Heart left ventricle (tissue), 16 donors: ENCODE measurements around the gene OLAH. TPM values are rescaled to one million over a fixed set of nuclear protein-coding genes. Genes with fewer than 3 reads are reported as not detected.
"Not testable (repeated sequence)": the region's sequence is repeated elsewhere in the genome, so short reads cannot be mapped to it uniquely, and the experiment has no call there.

ENCODE experiments used
- ATAC-seq, 4 donors: fragments of 200-7000 bp; cut with Tn5 transposase; one replicate each; pipeline ENCODE4 v1.9.1; 2020 to 2022; ENCODE audit warnings: moderate library complexity in 4 of 4, mild to moderate bottlenecking in 3 of 4, moderate number of reproducible peaks in 1 of 4
- DNase-seq, 5 donors: peaks; one replicate each; pipeline ENCODE4 v3.0.0-alpha.2; 2020
- H3K27ac ChIP-seq, 12 donors: fragments of 200-600 bp; sonication (generic) in 4 of 12; one replicate each; pipeline versions ENCODE4 v1.5.0 to v1.8.0; 2016 to 2022; ENCODE audit warnings: mild to moderate bottlenecking in 2 of 12
- H3K27me3 ChIP-seq, 9 donors: fragments of 200-600 bp; sonication (generic) in 2 of 9; one replicate each; pipeline versions ENCODE4 v1.5.1 to v1.8.0; 2016 to 2022; ENCODE audit warnings: mild to moderate bottlenecking in 3 of 9
- H3K36me3 ChIP-seq, 9 donors: fragments of 200-600 bp; sonication (generic) in 2 of 9; one replicate each; pipeline versions ENCODE4 v1.5.0 to v1.8.0; 2018 to 2022; ENCODE audit warnings: mild to moderate bottlenecking in 2 of 9
- H3K4me1 ChIP-seq, 12 donors: fragments of 200-600 bp; sonication (generic) in 4 of 12; one replicate each; pipeline versions ENCODE4 v1.5.0 to v1.8.0; 2016 to 2022; ENCODE audit warnings: mild to moderate bottlenecking in 3 of 12
- H3K4me3 ChIP-seq, 12 donors: fragments of 200-600 bp; sonication (generic) in 4 of 12; one replicate each; pipeline versions ENCODE4 v1.5.0 to v1.8.0; 2017 to 2022; ENCODE audit warnings: mild to moderate bottlenecking in 9 of 12, moderate library complexity in 4 of 12
- H3K9me3 ChIP-seq, 12 donors: fragments of 200-600 bp; sonication (generic) in 4 of 12; one replicate each; pipeline versions ENCODE4 v1.5.0 to v1.8.0; 2016 to 2022; ENCODE audit warnings: mild to moderate bottlenecking in 1 of 12
- POLR2A ChIP-seq, 2 donors: fragments of 450-650 bp; IDR thresholded peaks; one replicate each; pipeline ENCODE4 v1.6.1; 2017; ENCODE audit warnings: antibody characterized with exemption in 2 of 2, mild to moderate bottlenecking in 2 of 2, moderate library complexity in 2 of 2
- WGBS, 4 donors: extraction: QIAGEN DNeasy Blood & Tissue Kit in 2 of 4; methylation state at CpG; one replicate each; pipeline versions ENCODE4 v1.1.5 to v1.1.7; 2013 to 2018; 5-methylcytosine and 5-hydroxymethylcytosine counted together
- intact Hi-C, 10 donors: fragments of 100-400 bp; cut with DNase I; formaldehyde crosslinking; loops; one replicate each; pipeline versions ENCODE4 v1.11.1 to v1.14.2; 2022
- long read RNA-seq, 3 donors: library from polyadenylated mRNA; unstranded; transcript quantifications; one replicate each; pipeline ENCODE4 v2.0.0, GENCODE V29; 2020 to 2021
- polyA plus RNA-seq, 2 donors: library from polyadenylated mRNA; stranded (reverse); fragments of 200-250 nt; gene quantifications; one replicate each; pipeline ENCODE4 v1.2.3, GENCODE V29; 2013
- total RNA-seq, 9 donors: library from RNA; depleted of rRNA in 2 of 9; stranded (reverse); fragments of >200 nt in 2 of 9; fragmentation: NEBNext Ultra II Directional in 3 of 9; extraction: Animal tissue kit (Norgen Biotek cat#: 25700) in 3 of 9; gene quantifications; one replicate each; pipeline versions ENCODE4 v1.1.0 to v1.2.4, GENCODE V29; 2016 to 2023
- TF ChIP-seq, protein P1 (sequence below), 12 donors: fragments of 200-600 bp; sonication (generic) in 4 of 12; IDR thresholded peaks; one replicate each; pipeline versions ENCODE4 v1.5.0 to v1.8.0; 2018 to 2022; ENCODE audit warnings: antibody characterized with exemption in 12 of 12, mild to moderate bottlenecking in 5 of 12
- donor health status: ischemic (EF 13 %, LVEDD 7.1; RV severe dilation, severe dysfunction).
- donor health status: healthy with polysubstance abuse.
- donor health status: DM: no; HTN: yes; CAD: no.
- donor health status: DM: no; HTN: no; CAD: no.
- donor health status: ischemic (EF 25% LVEDD 6.9; RV normal size, moderate dysfunction).
- donor health status: ischemic (EF 25% LVEDD 5.7; RV mildly dilated, moderate dysfunction).
- donor health status: healthy.
- donor health status: DM: yes; HTN: yes; CAD: no.
- donor health status: ischemic (EF 35%, LVEDD 5.7; RV mildly dilated, moderate dysfunction).
- donor health status: nonischemic (EF 11% LVEDD 7.7; RV severe dilation, severe dysfunction).
- donor health status: DM: yes; HTN: yes; CAD: no.
- donor health status: PGD.
- donor health status: ischemic (EF 29% LVEDD 5.4; RV normal size, mild dysfunction).
- donor health status: nonischemic (EF 23%, LVEDD 6.1; RV moderate dilation, normal function).

Gene OLAH
- total RNA-seq, result under 1 TPM in 1 of 9 donors, not detected in 8; 0.44 TPM
- under 1 TPM in 1 of 2 donors, not detected in 1; 0.54 TPM for polyA plus RNA-seq
- long read RNA-seq, donor 1, result 0 reads
- long read RNA-seq, donor 2, result 0 reads
- long read RNA-seq, donor 3, result 0 reads

DNA sequence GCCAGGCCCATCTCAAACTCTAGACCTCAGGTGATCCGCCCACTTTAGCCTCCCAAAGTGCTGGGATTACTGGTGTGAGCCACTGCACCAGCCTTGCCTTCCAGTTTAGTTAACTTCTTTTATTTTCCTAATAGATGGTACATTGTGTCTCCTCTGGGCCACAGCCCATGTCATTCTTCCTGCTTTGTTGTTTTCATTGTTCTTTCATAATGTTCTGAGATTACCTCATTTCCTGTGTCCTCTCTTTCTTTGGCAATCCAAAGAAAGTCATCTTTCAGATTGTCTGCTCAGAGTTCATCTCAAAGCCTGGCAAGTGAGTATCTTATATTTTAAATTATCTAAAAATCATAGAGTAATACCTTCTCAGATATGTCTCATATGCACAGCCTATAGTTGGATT lies at the start of gene OLAH:
Gene OLAH, plus strand, starts transcription at position 270 of the 400 bp plus-strand sequence. CDS start 3,346 bp downstream, outside the sequence.
- intact Hi-C loops, result no loop called here
- Histone ChIP-seq H3K27me3 (no peaks in the 10 kb centered on the region), H3K36me3 (no peaks in the 10 kb centered on the region), H3K9me3 (peaks cover 0 to 4% (median 0%) of the 10 kb centered on the region in 12 donors), H3K4me3 (no peak within 1 kb of the TSS), H3K4me1 (no peaks in the 10 kb centered on the region), H3K27ac (no peak within 1 kb of the TSS)
- DNase-seq (no peak), ATAC-seq (no peak)
- WGBS, 4 donors, result 43 to 97% (median 94%) methylated on average over 1 of the region's 1 CpG
- TF ChIP-seq, protein P1, sequence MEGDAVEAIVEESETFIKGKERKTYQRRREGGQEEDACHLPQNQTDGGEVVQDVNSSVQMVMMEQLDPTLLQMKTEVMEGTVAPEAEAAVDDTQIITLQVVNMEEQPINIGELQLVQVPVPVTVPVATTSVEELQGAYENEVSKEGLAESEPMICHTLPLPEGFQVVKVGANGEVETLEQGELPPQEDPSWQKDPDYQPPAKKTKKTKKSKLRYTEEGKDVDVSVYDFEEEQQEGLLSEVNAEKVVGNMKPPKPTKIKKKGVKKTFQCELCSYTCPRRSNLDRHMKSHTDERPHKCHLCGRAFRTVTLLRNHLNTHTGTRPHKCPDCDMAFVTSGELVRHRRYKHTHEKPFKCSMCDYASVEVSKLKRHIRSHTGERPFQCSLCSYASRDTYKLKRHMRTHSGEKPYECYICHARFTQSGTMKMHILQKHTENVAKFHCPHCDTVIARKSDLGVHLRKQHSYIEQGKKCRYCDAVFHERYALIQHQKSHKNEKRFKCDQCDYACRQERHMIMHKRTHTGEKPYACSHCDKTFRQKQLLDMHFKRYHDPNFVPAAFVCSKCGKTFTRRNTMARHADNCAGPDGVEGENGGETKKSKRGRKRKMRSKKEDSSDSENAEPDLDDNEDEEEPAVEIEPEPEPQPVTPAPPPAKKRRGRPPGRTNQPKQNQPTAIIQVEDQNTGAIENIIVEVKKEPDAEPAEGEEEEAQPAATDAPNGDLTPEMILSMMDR (IDR thresholded peaks at IDR 0.05), result no peak
- TF ChIP-seq POLR2A (IDR thresholded peaks at IDR 0.05), result no peak

DNA sequence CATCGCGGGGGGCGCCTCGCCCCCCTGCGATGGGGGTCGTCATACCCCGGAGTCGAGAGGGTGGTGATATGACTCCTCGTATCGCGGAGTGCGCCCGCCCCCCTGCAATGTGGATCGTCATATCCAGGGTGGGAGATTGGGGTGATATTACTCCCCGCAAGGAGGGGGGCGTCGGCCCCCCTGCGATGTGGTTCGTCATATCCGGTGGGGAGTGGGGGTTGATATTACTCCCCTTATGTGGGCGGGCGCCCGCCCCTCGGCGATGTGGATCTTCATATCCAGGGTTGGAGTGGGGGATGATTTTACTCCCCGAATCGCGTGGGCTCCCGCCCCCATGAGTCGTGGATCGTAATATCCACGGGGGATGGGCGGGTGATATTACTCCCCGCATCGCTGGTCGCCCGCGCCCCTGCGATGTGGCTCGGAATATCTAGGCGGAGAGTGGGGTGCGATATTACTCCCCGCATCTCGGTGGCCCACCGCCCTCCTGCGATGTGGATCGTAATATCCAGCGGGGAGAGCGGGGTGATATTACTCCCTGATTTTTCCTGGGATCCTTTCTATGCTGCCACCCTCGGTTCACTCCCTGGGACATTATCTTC lies 47.7 kb upstream of the OLAH start:
- Histone ChIP-seq H3K27me3 (no peaks in the 10 kb centered on the region), H3K27ac (no peak overlapping the region), H3K9me3 (no peaks in the 10 kb centered on the region), H3K4me1 (no peaks in the 10 kb centered on the region), H3K36me3 (no peaks in the 10 kb centered on the region), H3K4me3 (no peak overlapping the region)
- TF ChIP-seq, protein P1 (IDR thresholded peaks at IDR 0.05), result no peak
- TF ChIP-seq POLR2A (IDR thresholded peaks at IDR 0.05), result no peak
- no peak for DNase-seq
- no peak for ATAC-seq
- intact Hi-C loops, result no loop called here
- WGBS, 4 donors, result 82 to 89% (median 85%) methylated on average over 37 to 50 of the region's 50 CpGs

DNA sequence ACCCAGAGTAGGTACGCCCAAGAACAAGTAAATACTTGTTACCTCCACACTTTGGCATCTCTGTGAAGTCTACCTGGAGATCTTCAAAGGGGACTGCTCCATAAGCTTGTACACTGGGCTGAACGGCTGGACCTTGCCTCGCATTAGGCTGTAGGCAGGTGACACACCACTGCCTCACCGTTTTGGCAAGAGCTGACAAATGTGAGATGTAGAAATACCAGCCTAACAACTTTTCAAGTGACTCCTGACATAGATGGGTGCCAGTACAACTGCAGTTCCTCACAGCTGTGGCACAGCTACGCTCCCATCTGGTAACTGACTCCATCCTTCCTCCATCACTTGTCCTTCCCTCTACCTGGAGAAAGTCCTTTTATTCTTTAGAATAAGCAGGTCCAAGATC lies 30.2 kb upstream of the OLAH start:
- intact Hi-C loops, H3K27me3 ChIP-seq, H3K4me1 ChIP-seq, ATAC-seq, H3K27ac ChIP-seq, H3K4me3 ChIP-seq, H3K36me3 ChIP-seq, H3K9me3 ChIP-seq, DNase-seq: not testable (repeated sequence)
- WGBS, 4 donors, result 70 to 86% (median 75%) methylated on average over 5 of the region's 5 CpGs

DNA sequence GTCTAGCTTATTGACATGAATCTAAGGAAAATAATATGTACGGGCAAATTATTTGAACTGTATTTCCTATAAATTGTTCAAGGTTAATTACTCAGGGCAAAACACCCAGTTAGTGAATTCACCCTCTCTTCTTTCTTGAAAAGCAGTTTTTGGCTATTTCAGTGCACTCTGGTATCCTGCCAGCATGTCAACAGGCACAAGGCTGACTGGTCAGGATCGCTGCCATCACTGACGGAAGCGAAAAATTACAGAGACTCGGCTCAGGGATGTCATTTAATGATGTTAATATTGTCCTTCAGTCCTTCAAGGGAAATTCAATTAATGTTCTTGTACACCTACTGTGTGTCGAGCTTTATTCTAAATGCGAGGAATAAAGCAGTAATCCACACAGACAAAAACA lies 28.3 kb upstream of the OLAH start:
- TF ChIP-seq, protein P1 (IDR thresholded peaks at IDR 0.05), result no peak
- no peak for TF ChIP-seq POLR2A (IDR thresholded peaks at IDR 0.05)
- 82 to 89% (median 86%) methylated on average over 7 of the region's 7 CpGs for WGBS, 4 donors
- Histone ChIP-seq H3K27ac (no peak overlapping the region), H3K36me3 (no peaks in the 10 kb centered on the region), H3K9me3 (no peaks in the 10 kb centered on the region), H3K4me1 (no peaks in the 10 kb centered on the region), H3K27me3 (no peaks in the 10 kb centered on the region), H3K4me3 (no peak overlapping the region)
- DNase-seq (no peak), ATAC-seq (no peak)
- intact Hi-C loops, result no loop called here

DNA sequence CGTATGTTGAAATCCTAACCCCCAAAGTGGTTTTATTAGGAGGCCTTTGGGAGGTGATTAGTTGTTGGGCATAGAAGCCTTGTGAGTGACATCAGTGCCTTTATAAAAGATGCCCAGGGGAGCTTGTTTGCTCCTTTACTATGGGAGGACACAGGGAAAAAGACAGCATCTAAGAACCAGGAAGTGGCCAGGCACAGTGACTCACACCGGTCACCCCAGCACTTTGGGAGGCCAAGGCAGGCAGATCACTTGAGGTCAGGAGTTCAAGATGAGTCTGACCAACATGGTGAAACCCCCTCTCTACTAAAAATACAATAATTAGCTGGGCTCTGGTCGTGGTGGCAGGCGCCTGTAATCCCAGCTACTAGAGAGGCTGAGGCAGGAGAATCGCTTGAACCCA lies 22.8 kb upstream of the OLAH start:
- DNase-seq, H3K9me3 ChIP-seq, ATAC-seq, H3K27ac ChIP-seq, H3K4me3 ChIP-seq, H3K4me1 ChIP-seq, H3K36me3 ChIP-seq, H3K27me3 ChIP-seq, intact Hi-C loops: not testable (repeated sequence)
- 68 to 81% (median 78%) methylated on average over 3 to 5 of the region's 5 CpGs for WGBS, 4 donors

DNA sequence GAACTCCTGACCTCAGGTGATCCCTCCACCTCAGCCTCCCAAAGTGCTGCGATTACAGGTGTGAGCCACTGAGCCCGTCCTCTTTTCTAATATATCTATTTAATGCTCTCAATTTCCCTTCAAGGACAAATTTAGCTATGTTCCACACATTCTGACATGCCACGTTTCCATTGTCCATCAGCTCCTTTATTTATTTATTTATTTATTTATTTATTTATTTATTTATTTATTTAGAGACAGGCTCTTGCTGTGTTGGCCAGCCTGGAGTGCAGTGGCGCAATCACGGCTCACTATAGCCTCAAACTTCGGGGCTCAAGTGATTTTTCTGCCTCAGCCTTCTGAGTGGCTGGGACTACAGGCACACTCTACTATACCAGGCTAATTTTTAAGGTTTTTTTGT lies 20.7 kb upstream of the OLAH start:
- H3K9me3 ChIP-seq, H3K4me3 ChIP-seq, H3K27ac ChIP-seq, intact Hi-C loops, H3K36me3 ChIP-seq, H3K4me1 ChIP-seq, ATAC-seq, DNase-seq, H3K27me3 ChIP-seq: not testable (repeated sequence)
- 84 to 92% (median 89%) methylated on average over 6 of the region's 6 CpGs for WGBS, 4 donors

DNA sequence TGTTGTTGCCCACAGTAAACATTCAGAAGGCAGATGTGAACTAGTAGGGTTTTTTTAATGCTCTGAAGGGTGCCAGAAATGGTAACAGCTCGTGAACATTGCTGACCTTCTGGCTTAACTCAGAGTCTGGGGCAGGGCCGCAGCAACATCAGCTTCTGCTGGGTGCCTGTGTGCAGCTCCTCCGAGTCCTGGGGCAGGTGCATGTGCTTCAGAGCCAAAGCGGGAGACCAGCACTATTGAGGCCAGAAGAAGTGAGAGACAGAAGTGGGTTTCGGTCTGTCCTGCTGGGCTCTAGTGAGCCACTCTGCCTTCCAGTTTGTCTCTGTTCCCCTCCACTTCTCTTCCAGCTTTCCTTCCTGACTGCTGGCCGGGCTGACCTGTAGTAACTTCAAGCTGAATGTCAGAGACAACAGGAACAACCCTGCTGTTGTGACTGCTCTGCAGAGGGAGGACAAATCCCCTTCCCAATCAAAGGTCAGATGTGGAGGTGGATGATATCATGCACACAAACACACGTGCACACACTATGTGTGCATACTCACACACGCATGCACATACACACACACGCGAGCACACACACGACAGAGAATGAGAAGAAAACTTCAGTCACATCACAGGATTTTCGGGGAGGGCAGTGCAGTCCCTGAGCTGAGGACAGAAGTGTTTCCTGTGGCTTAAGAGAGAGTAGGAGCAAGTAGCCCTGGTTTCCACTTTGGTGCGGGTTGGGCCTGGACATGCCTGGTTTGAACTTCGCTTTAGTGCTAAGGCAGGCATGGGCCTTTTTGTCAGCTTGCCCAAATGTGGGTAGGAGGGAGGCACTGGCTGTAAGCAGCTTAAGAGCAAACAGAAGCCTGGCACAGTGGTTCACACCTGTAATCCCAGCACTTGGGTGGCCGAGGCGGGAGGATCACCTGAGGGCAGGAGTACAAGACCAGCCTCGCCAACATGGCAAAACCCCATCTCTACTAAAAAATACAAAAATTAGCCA lies 19.4 kb upstream of the OLAH start:
- 80 to 84% (median 81%) methylated on average over 17 of the region's 17 CpGs for WGBS, 4 donors
- H3K4me3 ChIP-seq, result not testable (repeated sequence)

More for the DNA sequence above, 19.4 kb upstream of the OLAH start:
- ATAC-seq, DNase-seq, H3K27ac ChIP-seq, H3K27me3 ChIP-seq, intact Hi-C loops, H3K36me3 ChIP-seq, H3K9me3 ChIP-seq, H3K4me1 ChIP-seq: not testable (repeated sequence)
